HG02938 (cell line): ENCODE measurements around the gene COL25A1.
"Not testable (repeated sequence)": the region's sequence is repeated elsewhere in the genome, so short reads cannot be mapped to it uniquely, and the experiment has no call there.

Experiments used
- ATAC-seq: cut with Tn5 transposase; IDR thresholded peaks from one replicate; pipeline ENCODE4 v1.9.1; 2021; ENCODE audit warnings: mild to moderate bottlenecking, moderate library complexity; ENCODE audit not compliant: unreplicated experiment

Gene COL25A1

GRCh38 chr4:109070677-109071076, 231.8 kb downstream of the COL25A1 start:
- not testable (repeated sequence) for ATAC-seq

GRCh38 chr4:109067508-109068235, 234.8 kb downstream of the COL25A1 start:
- ATAC-seq, result no peak

GRCh38 chr4:109065006-109065405, 237.5 kb downstream of the COL25A1 start:
- no peak for ATAC-seq

GRCh38 chr4:109053257-109053656, 249.2 kb downstream of the COL25A1 start:
- no peak for ATAC-seq

GRCh38 chr4:109052821-109053220, 249.6 kb downstream of the COL25A1 start:
- no peak for ATAC-seq

- ATAC-seq, result no peak
Observed at GRCh38 chr4:109051054-109051453, 251.4 kb downstream of the COL25A1 start.

- ATAC-seq, result no peak
Observed at GRCh38 chr4:109049926-109050325, 252.5 kb downstream of the COL25A1 start.

GRCh38 chr4:109046471-109047201, 255.8 kb downstream of the COL25A1 start:
- ATAC-seq, result no peak

- no peak for ATAC-seq
Observed at GRCh38 chr4:109044431-109044830, 258.0 kb downstream of the COL25A1 start.

- ATAC-seq, result no peak
Observed at GRCh38 chr4:109043286-109043685, 259.2 kb downstream of the COL25A1 start.

GRCh38 chr4:109041463-109042360, 260.7 kb downstream of the COL25A1 start:
- ATAC-seq, result no peak

- no peak for ATAC-seq
Observed at GRCh38 chr4:109040441-109040840, 262.0 kb downstream of the COL25A1 start.

- ATAC-seq, result no peak
Observed at GRCh38 chr4:109037026-109037425, 265.4 kb downstream of the COL25A1 start.

- no peak for ATAC-seq
Observed at GRCh38 chr4:109033993-109034392, 268.5 kb downstream of the COL25A1 start.

- no peak for ATAC-seq
Observed at GRCh38 chr4:109032671-109033070, 269.8 kb downstream of the COL25A1 start.

GRCh38 chr4:109029987-109030386, 272.5 kb downstream of the COL25A1 start:
- no peak for ATAC-seq

GRCh38 chr4:109027016-109027500, 275.4 kb downstream of the COL25A1 start:
- ATAC-seq, result no peak

- no peak for ATAC-seq
Observed at GRCh38 chr4:109026588-109026987, 275.9 kb downstream of the COL25A1 start.

- ATAC-seq, result no peak
Observed at GRCh38 chr4:109025471-109026076, 276.9 kb downstream of the COL25A1 start.

- ATAC-seq, result no peak
Observed at GRCh38 chr4:109022961-109023360, 279.5 kb downstream of the COL25A1 start.

- not testable (repeated sequence) for ATAC-seq
Observed at GRCh38 chr4:109021630-109022029, 280.8 kb downstream of the COL25A1 start.
